GM23338 (cell line): ENCODE data around the gene MYO6. TPM values are rescaled to one million over a fixed set of nuclear protein-coding genes. Genes with fewer than 3 reads are reported as not detected.

Source experiments
- ATAC-seq: fragments of 200-7000 bp; cut with Tn5 transposase; 3 replicates; pipeline ENCODE4 v1.9.1; 2020
- DNase-seq: peaks from one replicate; pipeline ENCODE4 v3.0.0-alpha.2; 2015; ENCODE audit warnings: low spot score
- H2AFZ ChIP-seq: fragments of 200-600 bp; sonication (generic); 2 replicates; pipeline ENCODE4 v1.8.0; 2016; ENCODE audit warnings: antibody characterized with exemption, mild to moderate bottlenecking, moderate library complexity
- H3F3A ChIP-seq: fragments of 200-600 bp; sonication (generic); replicated peaks from 2 replicates; pipeline ENCODE4 v1.8.0; 2017; ENCODE audit warnings: antibody characterized with exemption, mixed run types, low read depth
- H3K27ac ChIP-seq: fragments of 200-600 bp; sonication (generic); 2 replicates; pipeline ENCODE4 v1.6.1; 2016; ENCODE audit warnings: low read depth
- H3K27me3 ChIP-seq: fragments of 200-600 bp; sonication (generic); 2 replicates; pipeline ENCODE4 v1.8.0; 2016; ENCODE audit warnings: mild to moderate bottlenecking, mixed run types, moderate library complexity; ENCODE audit not compliant: insufficient read depth
- H3K36me3 ChIP-seq: fragments of 200-600 bp; sonication (generic); 2 replicates; pipeline ENCODE4 v1.8.0; 2016; ENCODE audit warnings: mild to moderate bottlenecking; ENCODE audit not compliant: insufficient read depth
- H3K4me1 ChIP-seq: fragments of 200-600 bp; sonication (generic); 2 replicates; pipeline ENCODE4 v1.8.0; 2016; ENCODE audit warnings: mild to moderate bottlenecking, moderate library complexity; ENCODE audit not compliant: insufficient read depth
- H3K4me2 ChIP-seq: fragments of 200-600 bp; sonication (generic); 2 replicates; pipeline ENCODE4 v1.7.1; 2017; ENCODE audit warnings: mixed run types
- H3K4me3 ChIP-seq: fragments of 200-600 bp; sonication (generic); 2 replicates; pipeline ENCODE4 v1.6.1; 2016; ENCODE audit warnings: mixed run types
- H3K79me2 ChIP-seq: fragments of 200-600 bp; sonication (generic); replicated peaks from 2 replicates; pipeline ENCODE4 v1.8.0; 2017; ENCODE audit warnings: mild to moderate bottlenecking; ENCODE audit not compliant: insufficient read depth
- H3K9me2 ChIP-seq: fragments of 200-600 bp; sonication (generic); 2 replicates; pipeline ENCODE4 v1.8.0; 2017; ENCODE audit not compliant: insufficient read depth
- H4K20me1 ChIP-seq: fragments of 200-600 bp; sonication (generic); replicated peaks from 2 replicates; pipeline ENCODE4 v1.8.0; 2017; ENCODE audit warnings: mild to moderate bottlenecking; ENCODE audit not compliant: insufficient read depth
- H3K27ac Mint-ChIP-seq: 2 replicates; pipeline ENCODE4 v1.8.0; 2020; ENCODE audit warnings: inconsistent platforms, mild to moderate bottlenecking, moderate library complexity, mixed read lengths
- H3K27me3 Mint-ChIP-seq: 3 replicates; pipeline ENCODE4 v1.8.0; 2022; ENCODE audit warnings: low read depth, mild to moderate bottlenecking, moderate library complexity, mixed read lengths, inconsistent platforms; ENCODE audit not compliant: insufficient read depth, poor library complexity
- H3K36me3 Mint-ChIP-seq: 3 replicates; pipeline ENCODE4 v1.8.0; 2021; ENCODE audit warnings: low read depth, mild to moderate bottlenecking, inconsistent platforms, moderate library complexity, mixed read lengths
- H3K4me1 Mint-ChIP-seq: 3 replicates; pipeline ENCODE4 v1.8.0; 2020; ENCODE audit warnings: mild to moderate bottlenecking, inconsistent platforms, mixed read lengths
- H3K4me3 Mint-ChIP-seq: 3 replicates; pipeline ENCODE4 v1.8.0; 2021; ENCODE audit warnings: moderate library complexity, mild to moderate bottlenecking, inconsistent platforms, mixed read lengths
- H3K9me3 Mint-ChIP-seq: 3 replicates; pipeline ENCODE4 v1.8.0; 2020; ENCODE audit warnings: moderate library complexity, mild to moderate bottlenecking, inconsistent platforms, mixed read lengths
- CREB1 ChIP-seq: fragments of 250-450 bp; sonication (Bioruptor Pico); IDR thresholded peaks from 2 replicates; pipeline ENCODE4 v1.5.0; 2020; ENCODE audit warnings: low read depth, mild to moderate bottlenecking, moderate library complexity
- EZH2 ChIP-seq: fragments of 200-600 bp; sonication (generic); IDR thresholded peaks from one replicate; pipeline ENCODE4 v1.8.0; 2017; ENCODE audit warnings: antibody characterized with exemption, mild to moderate bottlenecking, low read depth; ENCODE audit not compliant: unreplicated experiment
- EZH2phosphoT487 ChIP-seq: fragments of 200-600 bp; sonication (generic); IDR thresholded peaks from one replicate; pipeline ENCODE4 v1.8.1; 2018; ENCODE audit warnings: antibody characterized with exemption; ENCODE audit not compliant: unreplicated experiment
- JUNB ChIP-seq: IDR thresholded peaks from one replicate; pipeline ENCODE4 v1.6.1; 2016; ENCODE audit warnings: antibody characterized with exemption; ENCODE audit not compliant: unreplicated experiment
- NANOG ChIP-seq: IDR thresholded peaks from 2 replicates; pipeline ENCODE4 v1.6.1; 2016; ENCODE audit warnings: antibody characterized with exemption, borderline replicate concordance
- POLR2AphosphoS5 ChIP-seq: IDR thresholded peaks from 2 replicates; pipeline ENCODE4 v1.6.1; 2016; ENCODE audit warnings: antibody characterized with exemption, low read depth
- STAT1 ChIP-seq: IDR thresholded peaks from one replicate; pipeline ENCODE4 v1.6.1; 2016; ENCODE audit warnings: antibody characterized with exemption; ENCODE audit not compliant: unreplicated experiment
- ZNF114 ChIP-seq: fragments of 250-450 bp; sonication (Bioruptor Pico); IDR thresholded peaks from 2 replicates; pipeline ENCODE4 v1.5.0; 2020; ENCODE audit warnings: mild to moderate bottlenecking, moderate library complexity
- ZNF331 ChIP-seq: fragments of 250-450 bp; sonication (Bioruptor Pico); IDR thresholded peaks from 2 replicates; pipeline ENCODE4 v1.5.0; 2020; ENCODE audit warnings: low read depth, mild to moderate bottlenecking, moderate library complexity
- polyA plus RNA-seq: library from polyadenylated mRNA; unstranded; fragments of >200 nt; fragmentation: Nextera tagmentation; extraction: Ambion mirVana; gene quantifications from 2 replicates; pipeline ENCODE4 v1.2.1, GENCODE V29; 2016
- total RNA-seq: library from RNA; depleted of rRNA; stranded (reverse); fragments of >200 nt; shearing (Covaris generic); gene quantifications from 2 replicates; pipeline ENCODE4 v1.2.3, GENCODE V29; 2014
- TF ChIP-seq, protein P1 (sequence below), 2 experiments: fragments of 200-600 bp in 1 of 2; sonication (generic) in 1 of 2; conservative IDR thresholded peaks; 2 replicates each; pipeline versions ENCODE4 v1.5.1 to v1.6.1; 2016 to 2017; ENCODE audit warnings: antibody characterized with exemption in 2 of 2, low read depth in 2 of 2, mild to moderate bottlenecking in 2 of 2, moderate library complexity in 1 of 2
- TF ChIP-seq, protein P2 (sequence below): IDR thresholded peaks from one replicate; pipeline ENCODE4 v1.6.1; 2018; ENCODE audit warnings: antibody characterized with exemption; ENCODE audit not compliant: unreplicated experiment
- TF ChIP-seq, protein P3 (sequence below): IDR thresholded peaks from 2 replicates; pipeline ENCODE4 v1.6.1; 2016; ENCODE audit warnings: antibody characterized with exemption
- TF ChIP-seq, protein P4 (sequence below): fragments of 250-450 bp; sonication (Bioruptor Pico); IDR thresholded peaks from 2 replicates; pipeline ENCODE4 v1.5.0; 2020; ENCODE audit warnings: mild to moderate bottlenecking, moderate library complexity

MYO6 gene
- total and polyA plus RNA-seq, 2 experiments from 2014 or later = 21.8 to 33.0 TPM

DNA sequence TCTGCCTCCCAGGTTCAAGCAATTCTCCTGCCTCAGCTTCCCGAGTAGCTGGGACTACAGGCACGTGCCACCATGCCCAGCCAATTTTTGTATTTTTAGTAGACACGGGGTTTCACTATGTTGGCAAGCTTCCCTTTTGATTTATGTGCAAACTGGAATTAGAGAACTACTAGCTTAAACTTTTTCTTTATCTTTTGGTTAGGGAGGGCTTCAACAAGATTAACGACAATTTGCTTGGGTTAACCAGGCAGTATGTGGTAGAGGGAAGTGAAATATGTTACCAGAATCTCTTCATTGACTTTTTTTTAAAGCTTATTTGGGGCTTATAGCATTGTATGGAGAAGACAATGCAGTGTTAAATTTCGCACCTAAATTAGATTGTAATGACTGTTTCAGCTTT is 9.0 kb downstream of the MYO6 start:
- peaks cover 2% of the 10 kb centered on the region for H3K27me3 Mint-ChIP-seq
- H3K9me3 Mint-ChIP-seq = no peaks in the 10 kb centered on the region
- H3K27me3 ChIP-seq = no peaks in the 10 kb centered on the region
- H3K36me3 ChIP-seq = no peaks in the 10 kb centered on the region
- no peak overlapping the region for H3K4me3 Mint-ChIP-seq
- no peaks in the 10 kb centered on the region for H3K9me2 ChIP-seq
- ATAC-seq = no peak
- peaks cover 12% of the 10 kb centered on the region for H4K20me1 ChIP-seq
- no peaks in the 10 kb centered on the region for H3K36me3 Mint-ChIP-seq
- H3K4me1 Mint-ChIP-seq = peaks cover 8% of the 10 kb centered on the region; the same call in 2 of the 3 replicates
- peaks cover 6% of the 10 kb centered on the region; the same call in 1 of the 2 replicates for H3K4me1 ChIP-seq
- H3K4me3 ChIP-seq = no peak overlapping the region
- no peaks in the 10 kb centered on the region for H3F3A ChIP-seq
- H3K27ac Mint-ChIP-seq = no peak overlapping the region
- no peak overlapping the region for H2AFZ ChIP-seq
- DNase-seq = no peak
- H3K4me2 ChIP-seq = no peak overlapping the region
- H3K27ac ChIP-seq = no peak overlapping the region
- TF ChIP-seq, protein P1, sequence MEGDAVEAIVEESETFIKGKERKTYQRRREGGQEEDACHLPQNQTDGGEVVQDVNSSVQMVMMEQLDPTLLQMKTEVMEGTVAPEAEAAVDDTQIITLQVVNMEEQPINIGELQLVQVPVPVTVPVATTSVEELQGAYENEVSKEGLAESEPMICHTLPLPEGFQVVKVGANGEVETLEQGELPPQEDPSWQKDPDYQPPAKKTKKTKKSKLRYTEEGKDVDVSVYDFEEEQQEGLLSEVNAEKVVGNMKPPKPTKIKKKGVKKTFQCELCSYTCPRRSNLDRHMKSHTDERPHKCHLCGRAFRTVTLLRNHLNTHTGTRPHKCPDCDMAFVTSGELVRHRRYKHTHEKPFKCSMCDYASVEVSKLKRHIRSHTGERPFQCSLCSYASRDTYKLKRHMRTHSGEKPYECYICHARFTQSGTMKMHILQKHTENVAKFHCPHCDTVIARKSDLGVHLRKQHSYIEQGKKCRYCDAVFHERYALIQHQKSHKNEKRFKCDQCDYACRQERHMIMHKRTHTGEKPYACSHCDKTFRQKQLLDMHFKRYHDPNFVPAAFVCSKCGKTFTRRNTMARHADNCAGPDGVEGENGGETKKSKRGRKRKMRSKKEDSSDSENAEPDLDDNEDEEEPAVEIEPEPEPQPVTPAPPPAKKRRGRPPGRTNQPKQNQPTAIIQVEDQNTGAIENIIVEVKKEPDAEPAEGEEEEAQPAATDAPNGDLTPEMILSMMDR (conservative IDR thresholded peaks at IDR 0.05; ENCODE audit: low read depth in 2 of 2) = no peak
- TF ChIP-seq NANOG = no peak
- no peak for TF ChIP-seq CREB1 (CRISPR knock-in tag)
- TF ChIP-seq EZH2phosphoT487 = no peak
- no peak for TF ChIP-seq JUNB
- no peak for TF ChIP-seq STAT1
- no peak for TF ChIP-seq POLR2AphosphoS5
- TF ChIP-seq, protein P2, sequence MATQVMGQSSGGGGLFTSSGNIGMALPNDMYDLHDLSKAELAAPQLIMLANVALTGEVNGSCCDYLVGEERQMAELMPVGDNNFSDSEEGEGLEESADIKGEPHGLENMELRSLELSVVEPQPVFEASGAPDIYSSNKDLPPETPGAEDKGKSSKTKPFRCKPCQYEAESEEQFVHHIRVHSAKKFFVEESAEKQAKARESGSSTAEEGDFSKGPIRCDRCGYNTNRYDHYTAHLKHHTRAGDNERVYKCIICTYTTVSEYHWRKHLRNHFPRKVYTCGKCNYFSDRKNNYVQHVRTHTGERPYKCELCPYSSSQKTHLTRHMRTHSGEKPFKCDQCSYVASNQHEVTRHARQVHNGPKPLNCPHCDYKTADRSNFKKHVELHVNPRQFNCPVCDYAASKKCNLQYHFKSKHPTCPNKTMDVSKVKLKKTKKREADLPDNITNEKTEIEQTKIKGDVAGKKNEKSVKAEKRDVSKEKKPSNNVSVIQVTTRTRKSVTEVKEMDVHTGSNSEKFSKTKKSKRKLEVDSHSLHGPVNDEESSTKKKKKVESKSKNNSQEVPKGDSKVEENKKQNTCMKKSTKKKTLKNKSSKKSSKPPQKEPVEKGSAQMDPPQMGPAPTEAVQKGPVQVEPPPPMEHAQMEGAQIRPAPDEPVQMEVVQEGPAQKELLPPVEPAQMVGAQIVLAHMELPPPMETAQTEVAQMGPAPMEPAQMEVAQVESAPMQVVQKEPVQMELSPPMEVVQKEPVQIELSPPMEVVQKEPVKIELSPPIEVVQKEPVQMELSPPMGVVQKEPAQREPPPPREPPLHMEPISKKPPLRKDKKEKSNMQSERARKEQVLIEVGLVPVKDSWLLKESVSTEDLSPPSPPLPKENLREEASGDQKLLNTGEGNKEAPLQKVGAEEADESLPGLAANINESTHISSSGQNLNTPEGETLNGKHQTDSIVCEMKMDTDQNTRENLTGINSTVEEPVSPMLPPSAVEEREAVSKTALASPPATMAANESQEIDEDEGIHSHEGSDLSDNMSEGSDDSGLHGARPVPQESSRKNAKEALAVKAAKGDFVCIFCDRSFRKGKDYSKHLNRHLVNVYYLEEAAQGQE = no peak
- TF ChIP-seq ZNF114 = no peak
- no peak for TF ChIP-seq EZH2
- TF ChIP-seq, protein P3, sequence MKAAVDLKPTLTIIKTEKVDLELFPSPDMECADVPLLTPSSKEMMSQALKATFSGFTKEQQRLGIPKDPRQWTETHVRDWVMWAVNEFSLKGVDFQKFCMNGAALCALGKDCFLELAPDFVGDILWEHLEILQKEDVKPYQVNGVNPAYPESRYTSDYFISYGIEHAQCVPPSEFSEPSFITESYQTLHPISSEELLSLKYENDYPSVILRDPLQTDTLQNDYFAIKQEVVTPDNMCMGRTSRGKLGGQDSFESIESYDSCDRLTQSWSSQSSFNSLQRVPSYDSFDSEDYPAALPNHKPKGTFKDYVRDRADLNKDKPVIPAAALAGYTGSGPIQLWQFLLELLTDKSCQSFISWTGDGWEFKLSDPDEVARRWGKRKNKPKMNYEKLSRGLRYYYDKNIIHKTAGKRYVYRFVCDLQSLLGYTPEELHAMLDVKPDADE = no peak
- no peak for TF ChIP-seq ZNF331
- TF ChIP-seq, protein P4, sequence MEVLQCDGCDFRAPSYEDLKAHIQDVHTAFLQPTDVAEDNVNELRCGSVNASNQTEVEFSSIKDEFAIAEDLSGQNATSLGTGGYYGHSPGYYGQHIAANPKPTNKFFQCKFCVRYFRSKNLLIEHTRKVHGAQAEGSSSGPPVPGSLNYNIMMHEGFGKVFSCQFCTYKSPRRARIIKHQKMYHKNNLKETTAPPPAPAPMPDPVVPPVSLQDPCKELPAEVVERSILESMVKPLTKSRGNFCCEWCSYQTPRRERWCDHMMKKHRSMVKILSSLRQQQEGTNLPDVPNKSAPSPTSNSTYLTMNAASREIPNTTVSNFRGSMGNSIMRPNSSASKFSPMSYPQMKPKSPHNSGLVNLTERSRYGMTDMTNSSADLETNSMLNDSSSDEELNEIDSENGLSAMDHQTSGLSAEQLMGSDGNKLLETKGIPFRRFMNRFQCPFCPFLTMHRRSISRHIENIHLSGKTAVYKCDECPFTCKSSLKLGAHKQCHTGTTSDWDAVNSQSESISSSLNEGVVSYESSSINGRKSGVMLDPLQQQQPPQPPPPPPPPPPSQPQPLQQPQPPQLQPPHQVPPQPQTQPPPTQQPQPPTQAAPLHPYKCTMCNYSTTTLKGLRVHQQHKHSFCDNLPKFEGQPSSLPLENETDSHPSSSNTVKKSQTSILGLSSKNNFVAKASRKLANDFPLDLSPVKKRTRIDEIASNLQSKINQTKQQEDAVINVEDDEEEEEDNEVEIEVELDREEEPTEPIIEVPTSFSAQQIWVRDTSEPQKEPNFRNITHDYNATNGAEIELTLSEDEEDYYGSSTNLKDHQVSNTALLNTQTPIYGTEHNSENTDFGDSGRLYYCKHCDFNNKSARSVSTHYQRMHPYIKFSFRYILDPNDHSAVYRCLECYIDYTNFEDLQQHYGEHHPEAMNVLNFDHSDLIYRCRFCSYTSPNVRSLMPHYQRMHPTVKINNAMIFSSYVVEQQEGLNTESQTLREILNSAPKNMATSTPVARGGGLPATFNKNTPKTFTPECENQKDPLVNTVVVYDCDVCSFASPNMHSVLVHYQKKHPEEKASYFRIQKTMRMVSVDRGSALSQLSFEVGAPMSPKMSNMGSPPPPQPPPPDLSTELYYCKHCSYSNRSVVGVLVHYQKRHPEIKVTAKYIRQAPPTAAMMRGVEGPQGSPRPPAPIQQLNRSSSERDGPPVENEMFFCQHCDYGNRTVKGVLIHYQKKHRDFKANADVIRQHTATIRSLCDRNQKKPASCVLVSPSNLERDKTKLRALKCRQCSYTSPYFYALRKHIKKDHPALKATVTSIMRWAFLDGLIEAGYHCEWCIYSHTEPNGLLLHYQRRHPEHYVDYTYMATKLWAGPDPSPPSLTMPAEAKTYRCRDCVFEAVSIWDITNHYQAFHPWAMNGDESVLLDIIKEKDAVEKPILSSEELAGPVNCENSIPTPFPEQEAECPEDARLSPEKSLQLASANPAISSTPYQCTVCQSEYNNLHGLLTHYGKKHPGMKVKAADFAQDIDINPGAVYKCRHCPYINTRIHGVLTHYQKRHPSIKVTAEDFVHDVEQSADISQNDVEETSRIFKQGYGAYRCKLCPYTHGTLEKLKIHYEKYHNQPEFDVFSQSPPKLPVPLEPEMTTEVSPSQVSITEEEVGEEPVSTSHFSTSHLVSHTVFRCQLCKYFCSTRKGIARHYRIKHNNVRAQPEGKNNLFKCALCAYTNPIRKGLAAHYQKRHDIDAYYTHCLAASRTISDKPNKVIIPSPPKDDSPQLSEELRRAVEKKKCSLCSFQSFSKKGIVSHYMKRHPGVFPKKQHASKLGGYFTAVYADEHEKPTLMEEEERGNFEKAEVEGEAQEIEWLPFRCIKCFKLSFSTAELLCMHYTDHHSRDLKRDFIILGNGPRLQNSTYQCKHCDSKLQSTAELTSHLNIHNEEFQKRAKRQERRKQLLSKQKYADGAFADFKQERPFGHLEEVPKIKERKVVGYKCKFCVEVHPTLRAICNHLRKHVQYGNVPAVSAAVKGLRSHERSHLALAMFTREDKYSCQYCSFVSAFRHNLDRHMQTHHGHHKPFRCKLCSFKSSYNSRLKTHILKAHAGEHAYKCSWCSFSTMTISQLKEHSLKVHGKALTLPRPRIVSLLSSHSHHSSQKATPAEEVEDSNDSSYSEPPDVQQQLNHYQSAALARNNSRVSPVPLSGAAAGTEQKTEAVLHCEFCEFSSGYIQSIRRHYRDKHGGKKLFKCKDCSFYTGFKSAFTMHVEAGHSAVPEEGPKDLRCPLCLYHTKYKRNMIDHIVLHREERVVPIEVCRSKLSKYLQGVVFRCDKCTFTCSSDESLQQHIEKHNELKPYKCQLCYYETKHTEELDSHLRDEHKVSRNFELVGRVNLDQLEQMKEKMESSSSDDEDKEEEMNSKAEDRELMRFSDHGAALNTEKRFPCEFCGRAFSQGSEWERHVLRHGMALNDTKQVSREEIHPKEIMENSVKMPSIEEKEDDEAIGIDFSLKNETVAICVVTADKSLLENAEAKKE (CRISPR knock-in tag) = no peak
- H3K79me2 ChIP-seq = peaks cover 3% of the 10 kb centered on the region
